ENCODE data around the gene ADAMTS7.
"Not testable (repeated sequence)": the region's sequence is repeated elsewhere in the genome, so short reads cannot be mapped to it uniquely, and the experiment has no call there.

GRCh38 chr15:78847387-78847906, 36.2 kb upstream of the ADAMTS7 start:
- TF ChIP-seq POLR2AphosphoS5, CTCF, POLR2A, EP300 (IDR thresholded peaks at IDR 0.05): not testable (repeated sequence)
